Testis (tissue), 2 donors: Measurements from ENCODE around the gene NLRX1.

Experiments
- CTCF ChIP-seq, 3 experiments: fragments of 450-650 bp in 2 of 3; fragments of 200-600 bp in 1 of 3; sonication (generic) in 1 of 3; IDR thresholded peaks; one replicate each; pipeline ENCODE4 v1.5.1; 2016 to 2019; ENCODE audit warnings: antibody characterized with exemption in 3 of 3, mild to moderate bottlenecking in 2 of 3, moderate library complexity in 1 of 3
- POLR2A ChIP-seq: fragments of 450-650 bp; IDR thresholded peaks from one replicate; pipeline ENCODE4 v1.6.1; 2017; ENCODE audit warnings: antibody characterized with exemption, mild to moderate bottlenecking, moderate library complexity

GRCh38 chr11:119181677-119182412 is 13.3 kb downstream of the NLRX1 start:
- TF ChIP-seq CTCF (IDR thresholded peaks at IDR 0.05) (no peak), POLR2A (no peak)
